HEK293 (cell line): Measurements from ENCODE around the gene SYT14.

ENCODE experiments used
- CTCF ChIA-PET: fragments of 350-600 bp; formaldehyde crosslinking; extraction: SDS; loops from one replicate; lab custom pipeline; 2021; ENCODE audit warnings: antibody characterized with exemption; lab: Yijun Ruan, JAX
- POLR2A ChIA-PET: fragments of 300-600 bp; formaldehyde crosslinking; extraction: SDS; loops from one replicate; lab custom pipeline; 2020; ENCODE audit warnings: antibody characterized with exemption, inconsistent platforms; lab: Yijun Ruan, JAX
- H3K27ac ChIP-seq: fragments of 200-500 bp; sonication (Bioruptor generic); 2 replicates; pipeline ENCODE4 v1.5.1; 2014; ENCODE audit warnings: low read depth, low read length, control low read depth, inconsistent platforms; ENCODE audit errors: extremely low read depth
- H3K36me3 ChIP-seq, 2 experiments: fragments of 200-500 bp in 1 of 2; sonication (Bioruptor generic) in 1 of 2; 1 replicate in 1 of 2; 2 replicates in 1 of 2; pipeline ENCODE4 v1.5.1; 2014 to 2017; ENCODE audit warnings: inconsistent platforms in 2 of 2, low read length in 2 of 2; ENCODE audit not compliant: control insufficient read depth in 2 of 2, insufficient read depth in 1 of 2
- H3K4me1 ChIP-seq: fragments of 200-500 bp; sonication (Bioruptor generic); 2 replicates; pipeline ENCODE4 v1.5.1; 2014; ENCODE audit warnings: mild to moderate bottlenecking, low read length, inconsistent platforms; ENCODE audit not compliant: control insufficient read depth, insufficient read depth
- H3K4me3 ChIP-seq: 2 replicates; pipeline ENCODE4 v1.5.1; 2011; ENCODE audit warnings: low read depth, mild to moderate bottlenecking, control low read depth, low read length, moderate library complexity
- H3K9me3 ChIP-seq: fragments of 200-500 bp; sonication (Bioruptor generic); 2 replicates; pipeline ENCODE4 v1.5.1; 2014; ENCODE audit warnings: low read depth, low read length, inconsistent platforms; ENCODE audit not compliant: control insufficient read depth, insufficient read depth
- GLIS1 ChIP-seq: fragments of 450-650 bp; formaldehyde crosslinking; IDR thresholded peaks from 2 replicates; pipeline ENCODE4 v1.5.1; 2016; ENCODE audit warnings: missing biosample characterization, missing genetic modification characterization
- HOXA7 ChIP-seq: sonication (generic); formaldehyde crosslinking; IDR thresholded peaks from 2 replicates; pipeline ENCODE4 v1.8.1; 2022; ENCODE audit warnings: missing genetic modification reagents, borderline replicate concordance
- KLF10 ChIP-seq: fragments of 450-650 bp; IDR thresholded peaks from 2 replicates; pipeline ENCODE4 v1.5.1; 2018; ENCODE audit warnings: missing biosample characterization, mild to moderate bottlenecking, missing genetic modification characterization
- MYNN ChIP-seq: fragments of 450-650 bp; formaldehyde crosslinking; IDR thresholded peaks from 2 replicates; pipeline ENCODE4 v1.5.1; 2016; ENCODE audit warnings: missing biosample characterization, missing genetic modification characterization, borderline replicate concordance
- TCF7L2 ChIP-seq: IDR thresholded peaks from 2 replicates; pipeline ENCODE4 v1.6.1; 2011; ENCODE audit warnings: low read depth, mild to moderate bottlenecking, inconsistent platforms, low read length, moderate library complexity, borderline replicate concordance
- ZNF23 ChIP-seq: fragments of 450-650 bp; formaldehyde crosslinking; IDR thresholded peaks from 2 replicates; pipeline ENCODE4 v1.5.1; 2016; ENCODE audit warnings: missing biosample characterization, missing genetic modification characterization, borderline replicate concordance
- ZNF391 ChIP-seq: fragments of 450-650 bp; formaldehyde crosslinking; IDR thresholded peaks from 2 replicates; pipeline ENCODE4 v1.5.1; 2016; ENCODE audit warnings: low read depth, missing biosample characterization, missing genetic modification characterization, borderline replicate concordance
- ZNF571 ChIP-seq: fragments of 450-650 bp; formaldehyde crosslinking; IDR thresholded peaks from 2 replicates; pipeline ENCODE4 v1.5.0; 2017; ENCODE audit warnings: missing biosample characterization, missing genetic modification characterization
- ZNF623 ChIP-seq: fragments of 450-650 bp; formaldehyde crosslinking; IDR thresholded peaks from 2 replicates; pipeline ENCODE4 v1.5.1; 2016; ENCODE audit warnings: missing biosample characterization, missing genetic modification characterization
- TF ChIP-seq, protein P1 (sequence below): fragments of 450-650 bp; formaldehyde crosslinking; IDR thresholded peaks from 2 replicates; pipeline ENCODE4 v1.5.1; 2016; ENCODE audit warnings: missing biosample characterization, missing genetic modification characterization, low read depth
- TF ChIP-seq, protein P2 (sequence below): fragments of 450-650 bp; formaldehyde crosslinking; IDR thresholded peaks from 2 replicates; pipeline ENCODE4 v1.5.1; 2016; ENCODE audit warnings: missing biosample characterization, missing genetic modification characterization
- TF ChIP-seq, protein P3 (sequence below): fragments of 450-650 bp; formaldehyde crosslinking; IDR thresholded peaks from 2 replicates; pipeline ENCODE4 v1.5.1; 2016; ENCODE audit warnings: missing biosample characterization, missing genetic modification characterization, low read depth
- TF ChIP-seq, protein P4 (sequence below): fragments of 450-650 bp; formaldehyde crosslinking; IDR thresholded peaks from 2 replicates; pipeline ENCODE4; 2016; ENCODE audit warnings: missing biosample characterization, missing genetic modification characterization

The SYT14 gene

GRCh38 chr1:210024282-210024681, 86.3 kb downstream of the SYT14 start:
- peaks cover 0 to 3% of the 10 kb centered on the region in 2 experiments; a peak in 1 of 3 replicates for H3K36me3 ChIP-seq
- CTCF ChIA-PET, result no interaction called here
- TF ChIP-seq, protein P1, sequence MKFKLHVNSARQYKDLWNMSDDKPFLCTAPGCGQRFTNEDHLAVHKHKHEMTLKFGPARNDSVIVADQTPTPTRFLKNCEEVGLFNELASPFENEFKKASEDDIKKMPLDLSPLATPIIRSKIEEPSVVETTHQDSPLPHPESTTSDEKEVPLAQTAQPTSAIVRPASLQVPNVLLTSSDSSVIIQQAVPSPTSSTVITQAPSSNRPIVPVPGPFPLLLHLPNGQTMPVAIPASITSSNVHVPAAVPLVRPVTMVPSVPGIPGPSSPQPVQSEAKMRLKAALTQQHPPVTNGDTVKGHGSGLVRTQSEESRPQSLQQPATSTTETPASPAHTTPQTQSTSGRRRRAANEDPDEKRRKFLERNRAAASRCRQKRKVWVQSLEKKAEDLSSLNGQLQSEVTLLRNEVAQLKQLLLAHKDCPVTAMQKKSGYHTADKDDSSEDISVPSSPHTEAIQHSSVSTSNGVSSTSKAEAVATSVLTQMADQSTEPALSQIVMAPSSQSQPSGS (tag by site-specific recombination), result peak; percentile 84
- TF ChIP-seq, protein P2, sequence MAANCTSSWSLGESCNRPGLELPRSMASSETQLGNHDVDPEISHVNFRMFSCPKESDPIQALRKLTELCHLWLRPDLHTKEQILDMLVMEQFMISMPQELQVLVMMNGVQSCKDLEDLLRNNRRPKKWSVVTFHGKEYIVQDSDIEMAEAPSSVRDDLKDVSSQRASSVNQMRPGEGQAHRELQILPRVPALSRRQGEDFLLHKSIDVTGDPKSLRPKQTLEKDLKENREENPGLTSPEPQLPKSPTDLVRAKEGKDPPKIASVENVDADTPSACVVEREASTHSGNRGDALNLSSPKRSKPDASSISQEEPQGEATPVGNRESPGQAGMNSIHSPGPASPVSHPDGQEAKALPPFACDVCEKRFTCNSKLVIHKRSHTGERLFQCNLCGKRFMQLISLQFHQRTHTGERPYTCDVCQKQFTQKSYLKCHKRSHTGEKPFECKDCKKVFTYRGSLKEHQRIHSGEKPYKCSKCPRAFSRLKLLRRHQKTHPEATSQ (tag by site-specific recombination), result no peak
- TF ChIP-seq, all 188 proteins: peak for 1
- Histone ChIP-seq H3K27ac (no peak overlapping the region), H3K4me3 (no peak overlapping the region), H3K9me3 (no peaks in the 10 kb centered on the region), H3K4me1 (no peaks in the 10 kb centered on the region)
- POLR2A ChIA-PET, result no interaction called here

- no peak overlapping the region for H3K27ac ChIP-seq
- no peak for TF ChIP-seq ZNF623 (tag by site-specific recombination)
- TF ChIP-seq KLF10 (tag by site-specific recombination), result no peak
- TF ChIP-seq GLIS1 (tag by site-specific recombination), result no peak
- TF ChIP-seq ZNF571 (tag by site-specific recombination), result no peak
- TF ChIP-seq TCF7L2, result no peak
- TF ChIP-seq ZNF23 (tag by site-specific recombination), result no peak
- no peaks in the 10 kb centered on the region for H3K9me3 ChIP-seq
- CTCF ChIA-PET, result no interaction called here
- H3K36me3 ChIP-seq, result peaks cover 0 to 3% of the 10 kb centered on the region in 2 experiments; a peak in 1 of 3 replicates
- H3K4me3 ChIP-seq, result no peak overlapping the region
- H3K4me1 ChIP-seq, result no peaks in the 10 kb centered on the region
- POLR2A ChIA-PET, result no interaction called here
These were observed 87.0 kb downstream of the SYT14 start for GRCh38 chr1:210024996-210025395.

- H3K27ac ChIP-seq, result no peak overlapping the region
- H3K9me3 ChIP-seq, result no peaks in the 10 kb centered on the region; the same call in 1 of the 2 replicates
- no peak for TF ChIP-seq HOXA7 (CRISPR knock-in tag)
- TF ChIP-seq ZNF391 (tag by site-specific recombination), result no peak
- TF ChIP-seq MYNN (tag by site-specific recombination), result no peak
- TF ChIP-seq, protein P3, sequence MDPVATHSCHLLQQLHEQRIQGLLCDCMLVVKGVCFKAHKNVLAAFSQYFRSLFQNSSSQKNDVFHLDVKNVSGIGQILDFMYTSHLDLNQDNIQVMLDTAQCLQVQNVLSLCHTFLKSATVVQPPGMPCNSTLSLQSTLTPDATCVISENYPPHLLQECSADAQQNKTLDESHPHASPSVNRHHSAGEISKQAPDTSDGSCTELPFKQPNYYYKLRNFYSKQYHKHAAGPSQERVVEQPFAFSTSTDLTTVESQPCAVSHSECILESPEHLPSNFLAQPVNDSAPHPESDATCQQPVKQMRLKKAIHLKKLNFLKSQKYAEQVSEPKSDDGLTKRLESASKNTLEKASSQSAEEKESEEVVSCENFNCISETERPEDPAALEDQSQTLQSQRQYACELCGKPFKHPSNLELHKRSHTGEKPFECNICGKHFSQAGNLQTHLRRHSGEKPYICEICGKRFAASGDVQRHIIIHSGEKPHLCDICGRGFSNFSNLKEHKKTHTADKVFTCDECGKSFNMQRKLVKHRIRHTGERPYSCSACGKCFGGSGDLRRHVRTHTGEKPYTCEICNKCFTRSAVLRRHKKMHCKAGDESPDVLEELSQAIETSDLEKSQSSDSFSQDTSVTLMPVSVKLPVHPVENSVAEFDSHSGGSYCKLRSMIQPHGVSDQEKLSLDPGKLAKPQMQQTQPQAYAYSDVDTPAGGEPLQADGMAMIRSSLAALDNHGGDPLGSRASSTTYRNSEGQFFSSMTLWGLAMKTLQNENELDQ (tag by site-specific recombination), result no peak
- TF ChIP-seq, protein P4, sequence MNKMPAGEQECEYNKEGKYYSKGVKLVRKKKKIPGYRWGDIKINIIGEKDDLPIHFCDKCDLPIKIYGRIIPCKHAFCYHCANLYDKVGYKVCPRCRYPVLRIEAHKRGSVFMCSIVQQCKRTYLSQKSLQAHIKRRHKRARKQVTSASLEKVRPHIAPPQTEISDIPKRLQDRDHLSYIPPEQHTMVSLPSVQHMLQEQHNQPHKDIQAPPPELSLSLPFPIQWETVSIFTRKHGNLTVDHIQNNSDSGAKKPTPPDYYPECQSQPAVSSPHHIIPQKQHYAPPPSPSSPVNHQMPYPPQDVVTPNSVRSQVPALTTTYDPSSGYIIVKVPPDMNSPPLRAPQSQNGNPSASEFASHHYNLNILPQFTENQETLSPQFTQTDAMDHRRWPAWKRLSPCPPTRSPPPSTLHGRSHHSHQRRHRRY, result no peak
- TF ChIP-seq, all 188 proteins: peak for 0
- Histone ChIP-seq H3K36me3 (peaks cover 0 to 3% of the 10 kb centered on the region in 2 experiments; a peak in 1 of 3 replicates), H3K4me3 (no peak overlapping the region), H3K4me1 (no peaks in the 10 kb centered on the region)
- ChIA-PET CTCF (interaction anchor here (0.9 to 1.4 kb wide), 3 partner anchors 15 to 164 kb away, joined by 3 to 4 read pairs (median 3); no protein-coding TSS in a partner anchor), POLR2A (no interaction called here)
These were observed 87.9 kb downstream of the SYT14 start for GRCh38 chr1:210025870-210026269.
